H1 (cell line): ENCODE results near the gene WNT11. TPM values are rescaled to one million over a fixed set of nuclear protein-coding genes. Genes with fewer than 3 reads are reported as not detected.

Experiments used
- CTCF ChIA-PET: fragments of 300-600 bp; sonication (Branson Sonifier 250); formaldehyde crosslinking; loops from one replicate; lab custom pipeline; 2021; ENCODE audit not compliant: partially characterized antibody; lab: Charles Lee
- POLR2A ChIA-PET: fragments of 300-600 bp; sonication (Branson Sonifier 250); formaldehyde crosslinking; loops from one replicate; lab custom pipeline; 2021; ENCODE audit warnings: inconsistent platforms; ENCODE audit not compliant: partially characterized antibody; lab: Charles Lee
- DNase-seq, 2 experiments: peaks; one replicate each; pipeline versions ENCODE4 v3.0.0 to v3.0.0-alpha.2; 2010 to 2022; ENCODE audit warnings: low spot score in 2 of 2, low read depth in 1 of 2, mixed read lengths in 1 of 2
- FAIRE-seq: peaks from 2 replicates; lab custom pipeline; 2011; peaks lifted over from hg19 to GRCh38; lab: Jason Lieb, UNC
- H2AFZ ChIP-seq: 2 replicates; pipeline ENCODE4 v1.8.1; 2012; ENCODE audit warnings: low read length, inconsistent platforms
- H2AK5ac ChIP-seq: 2 replicates; pipeline ENCODE4 v1.6.1; 2013; ENCODE audit warnings: low read depth, low read length
- H2BK120ac ChIP-seq: replicated peaks from 2 replicates; pipeline ENCODE3; 2013; ENCODE audit warnings: low read depth, low read length, inconsistent platforms
- H2BK12ac ChIP-seq: 2 replicates; pipeline ENCODE4 v1.6.1; 2013; ENCODE audit warnings: low read depth, low read length
- H2BK15ac ChIP-seq: 2 replicates; pipeline ENCODE4 v1.6.1; 2013; ENCODE audit warnings: low read length
- H2BK20ac ChIP-seq: 2 replicates; pipeline ENCODE4 v1.6.1; 2013; ENCODE audit warnings: low read length
- H2BK5ac ChIP-seq: 2 replicates; pipeline ENCODE4 v1.6.1; 2013; ENCODE audit warnings: low read depth, low read length
- H3K14ac ChIP-seq: 2 replicates; pipeline ENCODE4 v1.6.1; 2013; ENCODE audit warnings: inconsistent platforms; ENCODE audit not compliant: insufficient read length
- H3K18ac ChIP-seq: 2 replicates; pipeline ENCODE4 v1.6.1; 2013; ENCODE audit warnings: low read length; ENCODE audit errors: extremely low read depth
- H3K23ac ChIP-seq: 2 replicates; pipeline ENCODE4 v1.6.1; 2013; ENCODE audit warnings: inconsistent platforms; ENCODE audit not compliant: insufficient read length
- H3K23me2 ChIP-seq: 2 replicates; pipeline ENCODE4 v1.6.1; 2013; ENCODE audit warnings: low read depth, low read length
- H3K27ac ChIP-seq: 2 replicates; pipeline ENCODE4 v1.6.1; 2011; ENCODE audit warnings: low read depth, low read length, inconsistent platforms
- H3K27me3 ChIP-seq, 4 experiments: replicated peaks in 1 of 4; 1 replicate in 1 of 4; 2 replicates in 3 of 4; pipeline versions ENCODE4 v1.6.1 to v1.8.1; 2011 to 2013; ENCODE audit warnings: low read length in 3 of 4, mild to moderate bottlenecking in 3 of 4, inconsistent platforms in 2 of 4, mixed read lengths in 2 of 4, moderate library complexity in 1 of 4; ENCODE audit not compliant: control insufficient read depth in 3 of 4, insufficient read depth in 3 of 4; ENCODE audit errors: extremely low read depth in 1 of 4
- H3K36me3 ChIP-seq, 4 experiments: 2 replicates each; pipeline versions ENCODE4 v1.6.1 to v1.8.1; 2011 to 2013; ENCODE audit warnings: mild to moderate bottlenecking in 4 of 4, low read length in 3 of 4, moderate library complexity in 2 of 4, control low read depth in 1 of 4, inconsistent platforms in 1 of 4; ENCODE audit not compliant: insufficient read depth in 4 of 4, control insufficient read depth in 2 of 4
- H3K4ac ChIP-seq: replicated peaks from 2 replicates; pipeline ENCODE3; 2013; ENCODE audit warnings: low read length, low read depth, mixed read lengths, inconsistent platforms; ENCODE audit not compliant: insufficient read length
- H3K4me1 ChIP-seq, 4 experiments: replicated peaks in 1 of 4; 1 replicate in 1 of 4; 2 replicates in 3 of 4; pipeline versions ENCODE4 v1.6.1 to v1.8.1; 2011 to 2013; ENCODE audit warnings: low read length in 3 of 4, inconsistent platforms in 2 of 4, mixed read lengths in 1 of 4; ENCODE audit not compliant: insufficient read depth in 4 of 4, control insufficient read depth in 3 of 4
- H3K4me2 ChIP-seq, 2 experiments: 2 replicates each; pipeline versions ENCODE4 v1.6.1 to v1.8.1; 2011 to 2013; ENCODE audit warnings: low read depth in 2 of 2, low read length in 2 of 2, control low read depth in 1 of 2, inconsistent platforms in 1 of 2, mild to moderate bottlenecking in 1 of 2; ENCODE audit not compliant: insufficient read depth in 1 of 2
- H3K4me3 ChIP-seq, 4 experiments: fragments of 200-600, 300-600 bp in 1 of 4; sonication (generic), shearing (Covaris generic), sonication (Bioruptor Twin) in 1 of 4; 2 replicates each; pipeline versions ENCODE4 v1.5.1 to v1.8.1; 2011 to 2016; ENCODE audit warnings: low read length in 4 of 4, low read depth in 3 of 4, control low read depth in 2 of 4, inconsistent platforms in 2 of 4, mild to moderate bottlenecking in 2 of 4, mixed read lengths in 1 of 4, moderate library complexity in 1 of 4; ENCODE audit not compliant: insufficient read depth in 2 of 4; ENCODE audit errors: extremely low read depth in 1 of 4
- H3K56ac ChIP-seq: replicated peaks from 2 replicates; pipeline ENCODE3; 2013; ENCODE audit warnings: low read depth, mild to moderate bottlenecking, mixed read lengths, low read length, inconsistent platforms; ENCODE audit not compliant: insufficient read length
- H3K79me1 ChIP-seq: 2 replicates; pipeline ENCODE4 v1.6.1; 2013; ENCODE audit warnings: low read depth, low read length, control low read depth
- H3K79me2 ChIP-seq, 2 experiments: 2 replicates each; pipeline versions ENCODE4 v1.6.1 to v1.8.1; 2012 to 2013; ENCODE audit warnings: low read length in 2 of 2, mild to moderate bottlenecking in 2 of 2, inconsistent platforms in 1 of 2; ENCODE audit not compliant: insufficient read depth in 2 of 2, control insufficient read depth in 1 of 2
- H3K9ac ChIP-seq, 4 experiments: replicated peaks in 1 of 4; 1 replicate in 1 of 4; 2 replicates in 3 of 4; pipeline versions ENCODE4 v1.6.1 to v1.8.1; 2011 to 2013; ENCODE audit warnings: low read depth in 3 of 4, low read length in 3 of 4, control low read depth in 2 of 4, mild to moderate bottlenecking in 2 of 4, moderate library complexity in 2 of 4, inconsistent platforms in 1 of 4; ENCODE audit errors: extremely low read depth in 1 of 4
- H3K9me3 ChIP-seq, 2 experiments: 2 replicates each; pipeline versions ENCODE4 v1.6.1 to v1.8.1; 2012 to 2013; ENCODE audit warnings: mild to moderate bottlenecking in 2 of 2, moderate library complexity in 2 of 2, control low read depth in 1 of 2, inconsistent platforms in 1 of 2, low read depth in 1 of 2, low read length in 1 of 2, mixed read lengths in 1 of 2; ENCODE audit not compliant: insufficient read depth in 2 of 2
- H4K20me1 ChIP-seq, 2 experiments: replicated peaks in 1 of 2; 2 replicates each; pipeline versions ENCODE3 to v1.8.1; 2011 to 2013; ENCODE audit warnings: inconsistent platforms in 2 of 2, low read length in 2 of 2, mild to moderate bottlenecking in 1 of 2; ENCODE audit not compliant: insufficient read depth in 2 of 2, control insufficient read depth in 1 of 2
- H4K5ac ChIP-seq: 2 replicates; pipeline ENCODE4 v1.6.1; 2013; ENCODE audit warnings: low read length, low read depth, mixed read lengths, inconsistent platforms; ENCODE audit not compliant: insufficient read length
- H4K8ac ChIP-seq: 2 replicates; pipeline ENCODE4 v1.8.0; 2013; ENCODE audit warnings: mild to moderate bottlenecking, moderate library complexity, low read length, inconsistent platforms; ENCODE audit not compliant: insufficient read depth; ENCODE audit errors: extremely low read depth
- H4K91ac ChIP-seq: replicated peaks from 2 replicates; pipeline ENCODE3; 2013; ENCODE audit warnings: low read length, mixed read lengths, inconsistent platforms; ENCODE audit not compliant: insufficient read length
- E2F6 ChIP-seq: IDR thresholded peaks from 2 replicates; pipeline ENCODE4 v1.6.1; 2012; ENCODE audit warnings: inconsistent platforms
- KDM5A ChIP-seq: fragments of 200-600 bp; IDR thresholded peaks from 2 replicates; pipeline ENCODE4 v1.7.1; 2012; ENCODE audit warnings: mild to moderate bottlenecking, low read length, inconsistent platforms, mixed read lengths
- MAX ChIP-seq: IDR thresholded peaks from 2 replicates; pipeline ENCODE4 v1.6.1; 2012; ENCODE audit warnings: inconsistent platforms
- SIRT6 ChIP-seq: IDR thresholded peaks from one replicate; pipeline ENCODE4 v1.7.1; 2012; ENCODE audit warnings: low read length, inconsistent platforms
- SRF ChIP-seq: IDR thresholded peaks from 2 replicates; pipeline ENCODE4 v1.6.1; 2011; ENCODE audit warnings: mild to moderate bottlenecking, low read depth, low read length, moderate library complexity
- TCF12 ChIP-seq: IDR thresholded peaks from 2 replicates; pipeline ENCODE4 v1.6.1; 2011; ENCODE audit warnings: low read depth, mild to moderate bottlenecking, low read length
- WGBS, 2 experiments: shearing (Covaris generic) in 1 of 2; methylation state at CpG; one replicate each; pipeline versions ENCODE4 v1.1.6 to v1.1.7; 2013 to 2015; ENCODE audit warnings: low lambda C conversion rate in 2 of 2, mixed read lengths in 2 of 2, inconsistent platforms in 1 of 2, low coverage in 1 of 2, missing lambda C conversion rate in 1 of 2; ENCODE audit not compliant: insufficient replicate concordance in 2 of 2, insufficient coverage in 1 of 2, insufficient read length in 1 of 2; ENCODE audit errors: extremely low coverage in 1 of 2, missing lambda C conversion rate in 1 of 2; 5-methylcytosine and 5-hydroxymethylcytosine counted together
- polyA plus RNA-seq, 7 experiments: library from polyadenylated mRNA; depleted of rRNA in 3 of 7; stranded (reverse) in 5 of 7; unstranded in 2 of 7; fragments of >200 nt in 5 of 7; fragments of 200-250 nt in 2 of 7; gene quantifications; 1 replicate in 5 of 7; 2 replicates in 1 of 7; 4 replicates in 1 of 7; pipeline versions ENCODE4 v1.2.1 to v1.2.3, GENCODE V29; 2011 to 2013; ENCODE audit warnings: missing spikeins in 2 of 7, mixed read lengths in 2 of 7
- total RNA-seq: library from RNA; stranded (reverse); fragmentation: NEBNext Ultra II Directional; extraction: Animal tissue kit (Norgen Biotek cat#: 25700); gene quantifications from 2 replicates; pipeline ENCODE4 v1.2.1, GENCODE V29; 2021

WNT11 gene
- total and polyA plus RNA-seq, 2 of the 8 experiments (the other 6 are each of a cell fraction or from before 2014, with no cell fraction given), result 0.11 to 0.45 TPM

GRCh38 chr11:76141901-76142588 lies 64.3 kb downstream of the WNT11 start:
- TF ChIP-seq SRF (no peak), KDM5A (no peak), SIRT6 (no peak), MAX (no peak), E2F6 (no peak), TCF12 (no peak)
- Histone ChIP-seq H4K5ac (no peak overlapping the region), H3K4me2 (no peak overlapping the region), H3K4me1 (no peaks in the 10 kb centered on the region), H3K4me3 (no peak overlapping the region), H3K79me2 (no peaks in the 10 kb centered on the region), H3K36me3 (peaks cover 0 to 9% (median 0%) of the 10 kb centered on the region in 4 experiments; a peak in 4 of 8 replicates), H2BK12ac (no peak overlapping the region), H2AFZ (no peak overlapping the region), H2BK120ac (no peak overlapping the region), H2AK5ac (no peak overlapping the region), H3K27me3 (no peaks in the 10 kb centered on the region), H3K27ac (no peak overlapping the region), H4K8ac (no peak overlapping the region), H3K23me2 (no peaks in the 10 kb centered on the region), H2BK15ac (no peak overlapping the region), H3K23ac (no peak overlapping the region), H3K56ac (no peak overlapping the region), H4K20me1 (no peaks in the 10 kb centered on the region), H2BK20ac (no peak overlapping the region), H3K9me3 (no peaks in the 10 kb centered on the region), H3K4ac (no peak overlapping the region), H3K18ac (no peak overlapping the region), H4K91ac (no peak overlapping the region), H3K14ac (no peak overlapping the region), H3K79me1 (no peaks in the 10 kb centered on the region), H2BK5ac (no peak overlapping the region), H3K9ac (no peak overlapping the region)
- FAIRE-seq (no peak), DNase-seq (no peak)
- 92% methylated on average over 12 of the region's 12 CpGs; no CpG with 5 or more reads in 1 of the 2 experiments for WGBS, 2 experiments
- ChIA-PET POLR2A (no interaction called here), CTCF (interaction anchor here (1.8 to 5.7 kb wide), 2 partner anchors 11 to 65 kb away, joined by 5 to 42 read pairs; no protein-coding TSS in a partner anchor)
